Measurements from ENCODE around the gene NUCKS1. TPM values are rescaled to one million over a fixed set of nuclear protein-coding genes. Genes with fewer than 3 reads are reported as not detected.
A peak's percentile ranks its signal among the peaks of the same experiment; 100 is the strongest.

Gene NUCKS1
- total RNA-seq, 2 experiments from 2014 or later = 145 to 177 TPM

DNA sequence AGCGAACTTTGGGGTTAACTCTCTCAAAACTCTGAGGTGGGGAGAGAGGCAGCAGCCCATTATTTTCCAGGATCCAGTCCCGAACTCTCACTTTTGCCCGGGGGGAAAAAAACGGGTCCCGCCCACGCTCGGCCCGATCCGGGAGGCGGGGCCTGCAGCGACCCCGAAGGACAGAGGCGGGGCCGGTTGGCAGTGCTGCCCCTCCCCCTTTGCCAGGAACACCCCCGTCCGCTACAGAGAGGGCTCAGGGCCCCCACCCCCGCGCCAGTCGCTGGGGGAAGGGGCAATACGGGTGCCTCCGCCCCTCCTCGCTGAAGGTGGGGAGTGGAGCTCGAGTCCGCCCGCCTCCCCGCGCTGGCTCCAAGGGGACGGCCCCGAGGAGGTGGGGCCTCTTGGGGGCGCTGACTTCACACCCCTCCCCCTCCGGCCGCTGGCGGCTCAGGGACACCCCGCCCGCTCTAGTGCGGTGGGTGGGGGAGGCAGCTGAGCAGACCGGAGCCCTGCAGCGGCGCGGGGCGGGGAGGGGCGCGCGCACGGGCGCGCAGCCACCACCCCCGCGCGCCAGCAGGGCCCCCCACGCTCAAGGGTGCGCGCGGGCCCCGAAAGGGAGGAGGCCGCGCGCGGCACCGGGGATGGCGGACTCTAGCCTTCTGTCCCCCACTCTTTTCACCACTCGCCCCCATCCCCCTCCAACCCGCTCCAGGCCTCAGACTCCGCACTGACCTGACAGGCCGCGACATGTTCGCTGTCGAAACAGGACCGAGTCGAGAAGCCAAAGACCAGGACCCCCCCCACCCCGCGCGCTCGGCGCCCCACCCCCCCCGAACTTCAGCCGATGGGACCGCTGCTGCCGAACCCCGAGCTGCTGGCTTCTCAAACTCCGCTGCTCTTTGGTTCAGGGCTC, 496 bp downstream of the NUCKS1 start:
- H3K9me3 Mint-ChIP-seq = no peaks in the 10 kb centered on the region
- POLR2A ChIA-PET = interaction anchor here (0.5 to 3.9 kb wide), 12 partner anchors 9 to 436 kb away, joined by 3 to 61 read pairs (median 4); partner anchors contain the start of genes ELK4 and RAB29
- peak; percentile 87 for ATAC-seq

DNA sequence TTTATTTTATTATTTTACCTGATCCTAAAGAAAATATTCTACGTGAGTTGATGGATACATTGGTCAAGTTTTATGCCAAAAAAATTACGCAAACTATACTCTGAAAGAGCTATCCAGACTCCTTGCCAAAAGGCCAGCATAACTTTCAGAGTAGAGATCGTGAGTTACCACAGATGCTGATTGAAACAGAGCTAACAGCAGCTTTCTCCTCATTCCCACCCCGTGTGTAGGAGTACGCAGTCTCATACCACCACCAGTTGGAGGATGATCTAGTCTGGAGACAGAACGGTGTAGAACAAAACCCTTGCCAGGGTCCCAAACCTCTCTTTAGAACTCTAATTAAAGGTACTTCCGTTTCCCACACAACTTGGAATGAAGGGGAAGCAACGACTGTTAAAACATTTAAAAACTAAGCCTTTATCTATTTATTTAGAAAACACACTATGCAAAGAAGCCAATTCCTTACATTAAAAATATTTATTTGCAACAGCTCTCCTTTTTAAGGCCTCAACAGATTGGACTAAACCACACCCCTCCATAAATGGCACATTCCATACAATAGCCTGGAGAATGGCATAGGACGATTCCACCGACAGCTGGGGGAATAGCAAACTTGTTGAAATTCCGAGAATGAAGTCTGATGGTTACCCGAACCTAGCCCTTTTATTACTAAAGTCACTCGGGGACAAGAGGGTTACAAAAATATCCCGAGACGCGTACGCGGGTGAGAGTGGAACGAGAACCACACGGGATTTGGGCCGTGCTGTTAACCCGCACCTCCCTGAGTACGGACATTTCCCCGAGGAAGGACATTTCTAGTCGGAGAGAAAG, 1.4 kb downstream of the NUCKS1 start:
- H3K4me3 Mint-ChIP-seq = peak overlapping the region; percentile 87
- peaks cover 40% of the 10 kb centered on the region for H3K36me3 Mint-ChIP-seq (ENCODE audit: low read depth)
- DNase-seq = peak; percentile 60
- no peaks in the 10 kb centered on the region for H3K9me3 Mint-ChIP-seq
- peak; percentile 1 for ATAC-seq
- TF ChIP-seq, protein P1, sequence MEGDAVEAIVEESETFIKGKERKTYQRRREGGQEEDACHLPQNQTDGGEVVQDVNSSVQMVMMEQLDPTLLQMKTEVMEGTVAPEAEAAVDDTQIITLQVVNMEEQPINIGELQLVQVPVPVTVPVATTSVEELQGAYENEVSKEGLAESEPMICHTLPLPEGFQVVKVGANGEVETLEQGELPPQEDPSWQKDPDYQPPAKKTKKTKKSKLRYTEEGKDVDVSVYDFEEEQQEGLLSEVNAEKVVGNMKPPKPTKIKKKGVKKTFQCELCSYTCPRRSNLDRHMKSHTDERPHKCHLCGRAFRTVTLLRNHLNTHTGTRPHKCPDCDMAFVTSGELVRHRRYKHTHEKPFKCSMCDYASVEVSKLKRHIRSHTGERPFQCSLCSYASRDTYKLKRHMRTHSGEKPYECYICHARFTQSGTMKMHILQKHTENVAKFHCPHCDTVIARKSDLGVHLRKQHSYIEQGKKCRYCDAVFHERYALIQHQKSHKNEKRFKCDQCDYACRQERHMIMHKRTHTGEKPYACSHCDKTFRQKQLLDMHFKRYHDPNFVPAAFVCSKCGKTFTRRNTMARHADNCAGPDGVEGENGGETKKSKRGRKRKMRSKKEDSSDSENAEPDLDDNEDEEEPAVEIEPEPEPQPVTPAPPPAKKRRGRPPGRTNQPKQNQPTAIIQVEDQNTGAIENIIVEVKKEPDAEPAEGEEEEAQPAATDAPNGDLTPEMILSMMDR (IDR thresholded peaks at IDR 0.05) = no peak
- intact Hi-C loops (cut with micrococcal nuclease) = loop anchor here (2.0 kb wide), 1 partner anchor 26 kb away; the partner anchor contains the start of gene RAB29
- ChIA-PET POLR2A (interaction anchor here (0.9 to 3.9 kb wide), 11 partner anchors 10 to 460 kb away, joined by 3 to 61 read pairs (median 4); partner anchors contain the start of genes ELK4 and RAB29), CTCF (interaction anchor here (0.6 to 1.6 kb wide), 5 partner anchors 25 to 90 kb away, joined by 3 to 8 read pairs (median 3); no protein-coding TSS in a partner anchor)
- H3K4me1 Mint-ChIP-seq (ENCODE audit: low read depth) = peaks cover 46% of the 10 kb centered on the region
- H3K27ac Mint-ChIP-seq = peak overlapping the region; percentile 88
- H3K27me3 Mint-ChIP-seq = no peaks in the 10 kb centered on the region

More for the DNA sequence above, 496 bp downstream of the NUCKS1 start:
- Mint-ChIP-seq H3K36me3 (ENCODE audit: low read depth) (peaks cover 34% of the 10 kb centered on the region), H3K27ac (peak overlapping the region; percentile 99), H3K27me3 (no peaks in the 10 kb centered on the region), H3K4me1 (ENCODE audit: low read depth) (peaks cover 39% of the 10 kb centered on the region), H3K4me3 (peak overlapping the region; percentile 87)
- CTCF ChIA-PET = interaction anchor here (0.6 to 1.6 kb wide), 4 partner anchors 24 to 38 kb away, joined by 3 to 8 read pairs (median 4); no protein-coding TSS in a partner anchor
- intact Hi-C loops (cut with micrococcal nuclease) = loop anchor here (2.0 kb wide), 1 partner anchor 25 kb away; the partner anchor contains the start of gene RAB29
- TF ChIP-seq, protein P1 (IDR thresholded peaks at IDR 0.05) = no peak
- DNase-seq = peak; percentile 98

DNA sequence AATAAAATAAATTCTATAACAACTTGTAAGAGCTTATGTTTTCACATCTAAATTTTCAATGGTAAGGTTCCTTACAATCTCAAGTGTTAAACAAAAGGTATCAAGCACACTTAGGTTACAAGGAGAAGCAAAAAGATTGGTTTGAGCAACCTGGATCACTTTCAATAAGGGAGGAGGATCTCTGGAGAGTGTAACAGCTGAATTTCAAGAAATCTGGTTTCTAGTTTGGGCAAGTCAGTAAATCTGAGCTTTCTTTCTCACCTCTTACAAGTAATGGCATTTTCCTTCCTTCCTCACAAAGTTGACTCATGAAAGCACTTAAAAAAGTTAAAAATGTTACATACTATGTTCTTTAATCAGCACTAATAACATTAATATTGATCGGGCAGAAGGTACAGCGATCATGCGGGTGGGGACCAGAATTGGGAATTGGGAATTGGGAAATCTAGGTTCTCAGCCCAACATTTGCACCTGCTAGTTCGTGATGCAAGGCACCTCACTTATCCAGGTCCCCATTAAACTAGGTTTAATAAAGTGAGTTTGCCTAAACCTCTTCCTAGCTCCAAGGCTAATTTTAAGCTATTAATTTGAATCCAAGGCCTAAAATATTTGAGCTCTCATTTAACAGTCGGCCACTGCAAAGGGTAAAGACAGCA, 3.1 kb downstream of the NUCKS1 start:
- ChIA-PET CTCF (interaction anchor here (0.7 to 2.0 kb wide), 6 partner anchors 16 to 230 kb away, joined by 3 to 6 read pairs (median 4); no protein-coding TSS in a partner anchor), POLR2A (interaction anchor here (0.7 to 2.2 kb wide), 9 partner anchors 10 to 79 kb away, joined by 3 to 17 read pairs (median 4); no protein-coding TSS in a partner anchor)
- DNase-seq (no peak), ATAC-seq (no peak)
- no peaks in the 10 kb centered on the region for H3K27me3 Mint-ChIP-seq
- intact Hi-C loops (cut with micrococcal nuclease) = no loop called here
- H3K4me1 Mint-ChIP-seq (ENCODE audit: low read depth) = peaks cover 60% of the 10 kb centered on the region
- H3K36me3 Mint-ChIP-seq (ENCODE audit: low read depth) = peaks cover 42% of the 10 kb centered on the region
- peak overlapping the region; percentile 74 for H3K27ac Mint-ChIP-seq
- no peaks in the 10 kb centered on the region for H3K9me3 Mint-ChIP-seq
- TF ChIP-seq, protein P1 (IDR thresholded peaks at IDR 0.05) = no peak
- peak overlapping the region; percentile 87 for H3K4me3 Mint-ChIP-seq

DNA sequence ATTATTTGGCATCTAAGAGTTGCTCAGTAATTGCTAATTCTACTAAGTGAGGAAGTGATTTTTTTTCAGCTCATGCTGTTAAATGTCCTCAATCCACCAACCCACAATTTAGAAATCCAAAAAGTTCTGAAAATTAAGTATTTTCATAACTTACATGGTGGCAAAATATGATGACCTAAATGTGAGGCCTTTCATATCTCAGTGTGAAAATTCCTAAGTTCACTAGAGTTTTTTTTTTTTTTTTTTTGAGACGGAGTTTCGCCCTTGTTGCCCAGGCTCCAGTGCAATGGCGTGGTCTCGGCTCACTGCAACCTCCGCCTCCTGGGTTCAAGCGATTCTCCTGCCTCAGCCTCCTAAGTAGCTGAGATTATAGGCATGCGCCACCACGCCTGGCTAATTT, 5.6 kb downstream of the NUCKS1 start:
- peaks cover 57% of the 10 kb centered on the region for H3K4me1 Mint-ChIP-seq (ENCODE audit: low read depth)
- no peaks in the 10 kb centered on the region for H3K9me3 Mint-ChIP-seq
- H3K36me3 Mint-ChIP-seq (ENCODE audit: low read depth) = peaks cover 46% of the 10 kb centered on the region
- no peak overlapping the region for H3K4me3 Mint-ChIP-seq
- ATAC-seq (no peak), DNase-seq (no peak)
- H3K27ac Mint-ChIP-seq = peak overlapping the region; percentile 41
- CTCF ChIA-PET = interaction anchor here (1.6 to 3.7 kb wide), 2 partner anchors 13 to 34 kb away, joined by 6 to 12 read pairs; no protein-coding TSS in a partner anchor
- H3K27me3 Mint-ChIP-seq = no peaks in the 10 kb centered on the region
- TF ChIP-seq, protein P1 (IDR thresholded peaks at IDR 0.05) = no peak
- intact Hi-C loops (cut with micrococcal nuclease) = no loop called here
- POLR2A ChIA-PET = interaction anchor here (1.1 to 1.5 kb wide), 5 partner anchors 24 to 112 kb away, joined by 3 to 4 read pairs (median 3); no protein-coding TSS in a partner anchor
